Measurements from ENCODE around the gene MSLN. TPM values are rescaled to one million over a fixed set of nuclear protein-coding genes. Genes with fewer than 3 reads are reported as not detected.

The MSLN gene
- total RNA-seq, 1 experiment from 2014 or later: not detected

DNA sequence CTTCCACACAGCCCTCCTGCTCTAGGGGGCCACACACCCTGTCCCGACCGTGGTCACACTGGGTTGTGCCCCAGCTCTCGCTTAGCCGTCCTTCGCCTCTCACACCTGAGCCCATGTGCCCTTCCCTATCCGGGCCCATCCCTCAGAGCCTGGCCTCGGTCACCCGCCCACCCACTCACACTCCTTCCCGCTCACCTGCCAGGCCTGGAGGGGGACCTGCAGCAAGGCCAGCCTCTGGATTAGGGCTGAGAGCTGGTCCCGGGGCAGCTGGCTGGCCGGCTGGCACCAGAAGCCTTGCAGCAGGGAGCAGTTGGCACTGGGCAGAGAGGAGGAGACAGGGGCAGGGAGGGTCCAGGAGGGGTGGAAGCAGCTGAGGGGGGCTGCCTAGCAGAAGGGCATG, 17.9 kb downstream of the MSLN start:
- no peaks in the 10 kb centered on the region for H3K36me3 ChIP-seq (ENCODE audit: insufficient read depth, low read length, poor library complexity, severe bottlenecking)
- TF ChIP-seq, protein P1, sequence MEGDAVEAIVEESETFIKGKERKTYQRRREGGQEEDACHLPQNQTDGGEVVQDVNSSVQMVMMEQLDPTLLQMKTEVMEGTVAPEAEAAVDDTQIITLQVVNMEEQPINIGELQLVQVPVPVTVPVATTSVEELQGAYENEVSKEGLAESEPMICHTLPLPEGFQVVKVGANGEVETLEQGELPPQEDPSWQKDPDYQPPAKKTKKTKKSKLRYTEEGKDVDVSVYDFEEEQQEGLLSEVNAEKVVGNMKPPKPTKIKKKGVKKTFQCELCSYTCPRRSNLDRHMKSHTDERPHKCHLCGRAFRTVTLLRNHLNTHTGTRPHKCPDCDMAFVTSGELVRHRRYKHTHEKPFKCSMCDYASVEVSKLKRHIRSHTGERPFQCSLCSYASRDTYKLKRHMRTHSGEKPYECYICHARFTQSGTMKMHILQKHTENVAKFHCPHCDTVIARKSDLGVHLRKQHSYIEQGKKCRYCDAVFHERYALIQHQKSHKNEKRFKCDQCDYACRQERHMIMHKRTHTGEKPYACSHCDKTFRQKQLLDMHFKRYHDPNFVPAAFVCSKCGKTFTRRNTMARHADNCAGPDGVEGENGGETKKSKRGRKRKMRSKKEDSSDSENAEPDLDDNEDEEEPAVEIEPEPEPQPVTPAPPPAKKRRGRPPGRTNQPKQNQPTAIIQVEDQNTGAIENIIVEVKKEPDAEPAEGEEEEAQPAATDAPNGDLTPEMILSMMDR (conservative IDR thresholded peaks at IDR 0.05; ENCODE audit: low read depth, low read length): no peak
- TF ChIP-seq EZH2 (IDR thresholded peaks at IDR 0.05; ENCODE audit: borderline replicate concordance, low read depth, low read length, poor library complexity, severe bottlenecking): no peak
- no peaks in the 10 kb centered on the region for H3K9me3 ChIP-seq (ENCODE audit: low read depth, low read length, poor library complexity, severe bottlenecking)
- DNase-seq (ENCODE audit: low spot score): no peak
- ChIA-PET POLR2A (ENCODE audit: low non-redundant PET) (no interaction called here), CTCF (no interaction called here)
- intact Hi-C loops (cut with micrococcal nuclease; ENCODE audit: unreplicated experiment): no loop called here
- H3K4me3 ChIP-seq (ENCODE audit: low read depth, low read length, poor library complexity, severe bottlenecking): no peak overlapping the region
- BruUV-seq (replicated peaks): no TSS peak
- H3K27ac ChIP-seq (ENCODE audit: low read depth, low read length, poor library complexity, severe bottlenecking): no peak overlapping the region
- peaks cover 9% of the 10 kb centered on the region for H3K27me3 ChIP-seq (replicated peaks; ENCODE audit: insufficient read depth, low read depth, low read length, poor library complexity)
- no peaks in the 10 kb centered on the region for H3K4me1 ChIP-seq (ENCODE audit: insufficient read depth, low read length, poor library complexity, severe bottlenecking)

DNA sequence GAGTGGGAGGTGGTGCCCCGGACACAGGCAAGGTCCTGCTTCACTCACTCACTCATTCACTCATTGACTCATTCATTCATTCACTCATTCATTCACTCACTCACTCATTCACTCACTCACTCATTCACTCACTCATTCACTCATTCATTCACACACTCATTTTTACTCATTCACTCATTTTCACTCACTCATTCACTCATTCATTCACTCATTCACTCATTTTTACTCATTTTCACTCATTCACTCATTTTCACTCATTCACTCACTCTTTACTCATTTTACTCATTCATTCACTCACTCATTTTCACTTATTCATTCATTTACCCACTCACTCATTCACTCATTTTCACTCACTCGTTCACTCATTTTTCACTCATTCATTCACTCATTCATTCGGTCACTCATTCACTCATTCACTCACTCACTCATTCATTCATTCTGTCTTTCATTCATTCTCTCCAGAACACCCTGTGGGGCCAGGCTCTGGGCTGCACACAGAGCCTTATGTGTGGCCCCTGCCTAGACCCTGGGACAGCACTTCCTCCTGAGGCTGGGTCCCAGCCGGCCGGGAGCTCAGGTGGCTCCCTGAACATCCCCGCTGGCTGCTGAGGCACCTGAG, 18.5 kb downstream of the MSLN start:
- Histone ChIP-seq H3K27ac (ENCODE audit: low read depth, low read length, poor library complexity, severe bottlenecking) (no peak overlapping the region), H3K4me3 (ENCODE audit: low read depth, low read length, poor library complexity, severe bottlenecking) (no peak overlapping the region), H3K9me3 (ENCODE audit: low read depth, low read length, poor library complexity, severe bottlenecking) (no peaks in the 10 kb centered on the region), H3K4me1 (ENCODE audit: insufficient read depth, low read length, poor library complexity, severe bottlenecking) (no peaks in the 10 kb centered on the region), H3K27me3 (replicated peaks; ENCODE audit: insufficient read depth, low read depth, low read length, poor library complexity) (peaks cover 10% of the 10 kb centered on the region), H3K36me3 (ENCODE audit: insufficient read depth, low read length, poor library complexity, severe bottlenecking) (no peaks in the 10 kb centered on the region)
- DNase-seq (ENCODE audit: low spot score): no peak
- ChIA-PET POLR2A (ENCODE audit: low non-redundant PET) (no interaction called here), CTCF (no interaction called here)
- intact Hi-C loops (cut with micrococcal nuclease; ENCODE audit: unreplicated experiment): no loop called here
- no TSS peak for BruUV-seq (replicated peaks)
- no peak for TF ChIP-seq EZH2 (IDR thresholded peaks at IDR 0.05; ENCODE audit: borderline replicate concordance, low read depth, low read length, poor library complexity, severe bottlenecking)
- TF ChIP-seq, protein P1 (conservative IDR thresholded peaks at IDR 0.05; ENCODE audit: low read depth, low read length): no peak

- ChIA-PET POLR2A (ENCODE audit: low non-redundant PET) (no interaction called here), CTCF (no interaction called here)
- BruUV-seq (replicated peaks): no TSS peak
- intact Hi-C loops (cut with micrococcal nuclease; ENCODE audit: unreplicated experiment): no loop called here
- TF ChIP-seq EZH2 (IDR thresholded peaks at IDR 0.05; ENCODE audit: borderline replicate concordance, low read depth, low read length, poor library complexity, severe bottlenecking): no peak
- TF ChIP-seq, protein P1 (conservative IDR thresholded peaks at IDR 0.05; ENCODE audit: low read depth, low read length): no peak
- Histone ChIP-seq H3K4me3 (ENCODE audit: low read depth, low read length, poor library complexity, severe bottlenecking) (no peak overlapping the region), H3K4me1 (ENCODE audit: insufficient read depth, low read length, poor library complexity, severe bottlenecking) (no peaks in the 10 kb centered on the region), H3K36me3 (ENCODE audit: insufficient read depth, low read length, poor library complexity, severe bottlenecking) (no peaks in the 10 kb centered on the region), H3K9me3 (ENCODE audit: low read depth, low read length, poor library complexity, severe bottlenecking) (no peaks in the 10 kb centered on the region), H3K27ac (ENCODE audit: low read depth, low read length, poor library complexity, severe bottlenecking) (no peak overlapping the region), H3K27me3 (replicated peaks; ENCODE audit: insufficient read depth, low read depth, low read length, poor library complexity) (peaks cover 10% of the 10 kb centered on the region)
- no peak for DNase-seq (ENCODE audit: low spot score)
Observed at GRCh38 chr16:779561-779960, 19.0 kb downstream of the MSLN start.

Data from A673 (cell line).